ENCODE results near the gene LEUTX. TPM values are rescaled to one million over a fixed set of nuclear protein-coding genes. Genes with fewer than 3 reads are reported as not detected.
"Not testable (repeated sequence)": the region's sequence is repeated elsewhere in the genome, so short reads cannot be mapped to it uniquely, and the experiment has no call there.

Gene LEUTX
- polyA plus RNA-seq, 1 experiment: not detected

- no peak overlapping the region for H3K4me3 ChIP-seq (ENCODE audit: low read depth, low read length)
- no peak for TF ChIP-seq CTCF (IDR thresholded peaks at IDR 0.05; ENCODE audit: insufficient read depth, low read depth, low read length)
- ChIA-PET POLR2A (no interaction called here), CTCF (interaction anchor here (0.6 to 1.3 kb wide), 2 partner anchors 12 to 350 kb away, joined by 4 read pairs; no protein-coding TSS in a partner anchor)
- peaks cover 3% of the 10 kb centered on the region for H3K27me3 ChIP-seq (ENCODE audit: control insufficient read depth, insufficient read depth, low read length)
- no peak for DNase-seq (ENCODE audit: low read depth)
- no peaks in the 10 kb centered on the region for H3K36me3 ChIP-seq (ENCODE audit: control insufficient read depth, insufficient read depth, low read length)
Measured at GRCh38 chr19:39807846-39808364, 29.3 kb downstream of the LEUTX start.

- CTCF ChIA-PET: interaction anchor here (0.6 to 1.6 kb wide), 5 partner anchors 13 to 349 kb away, joined by 3 to 7 read pairs (median 4); no protein-coding TSS in a partner anchor
- POLR2A ChIA-PET; DNase-seq (ENCODE audit: low read depth); H3K36me3 ChIP-seq (ENCODE audit: control insufficient read depth, insufficient read depth, low read length); H3K4me3 ChIP-seq (ENCODE audit: low read depth, low read length); H3K27me3 ChIP-seq (ENCODE audit: control insufficient read depth, insufficient read depth, low read length): not testable (repeated sequence)
Measured at GRCh38 chr19:39808688-39809087, 30.0 kb downstream of the LEUTX start.

- Histone ChIP-seq H3K36me3 (ENCODE audit: control insufficient read depth, insufficient read depth, low read length) (no peaks in the 10 kb centered on the region), H3K4me3 (ENCODE audit: low read depth, low read length) (no peak overlapping the region), H3K27me3 (ENCODE audit: control insufficient read depth, insufficient read depth, low read length) (no peaks in the 10 kb centered on the region)
- ChIA-PET POLR2A (no interaction called here), CTCF (interaction anchor here (1.2 to 1.6 kb wide), 3 partner anchors 17 to 40 kb away, joined by 3 to 7 read pairs (median 4); no protein-coding TSS in a partner anchor)
- no peak for TF ChIP-seq CTCF (IDR thresholded peaks at IDR 0.05; ENCODE audit: insufficient read depth, low read depth, low read length)
- DNase-seq (ENCODE audit: low read depth): no peak
Measured at GRCh38 chr19:39809368-39809767, 30.7 kb downstream of the LEUTX start.

GRCh38 chr19:39810424-39810823 is 31.8 kb downstream of the LEUTX start:
- no peak overlapping the region for H3K4me3 ChIP-seq (ENCODE audit: low read depth, low read length)
- ChIA-PET CTCF (no interaction called here), POLR2A (no interaction called here)
- TF ChIP-seq CTCF (IDR thresholded peaks at IDR 0.05; ENCODE audit: insufficient read depth, low read depth, low read length): no peak
- H3K36me3 ChIP-seq (ENCODE audit: control insufficient read depth, insufficient read depth, low read length): no peaks in the 10 kb centered on the region
- no peak for DNase-seq (ENCODE audit: low read depth)
- no peaks in the 10 kb centered on the region for H3K27me3 ChIP-seq (ENCODE audit: control insufficient read depth, insufficient read depth, low read length)

GRCh38 chr19:39811064-39811463 is 32.4 kb downstream of the LEUTX start:
- DNase-seq (ENCODE audit: low read depth): no peak
- H3K4me3 ChIP-seq (ENCODE audit: low read depth, low read length): no peak overlapping the region
- CTCF ChIA-PET: no interaction called here
- H3K36me3 ChIP-seq (ENCODE audit: control insufficient read depth, insufficient read depth, low read length): no peaks in the 10 kb centered on the region
- no peaks in the 10 kb centered on the region for H3K27me3 ChIP-seq (ENCODE audit: control insufficient read depth, insufficient read depth, low read length)
- TF ChIP-seq CTCF (IDR thresholded peaks at IDR 0.05; ENCODE audit: insufficient read depth, low read depth, low read length): no peak
- POLR2A ChIA-PET: no interaction called here

Data from BJ (cell line).